A549 (cell line): Measurements from ENCODE around the gene IGFBP2. TPM values are rescaled to one million over a fixed set of nuclear protein-coding genes. Genes with fewer than 3 reads are reported as not detected.

Experiments
- ATAC-seq, 2 experiments: fragments of 200-7000 bp in 1 of 2; fragments of >200 bp in 1 of 2; cut with Nextera tagmentation in 1 of 2; cut with Tn5 transposase in 1 of 2; 3 replicates each; pipeline versions ENCODE4 v1.8.0 to v1.9.1; 2018 to 2020; ENCODE audit warnings: mild to moderate bottlenecking in 1 of 2, moderate library complexity in 1 of 2
- CTCF ChIA-PET: fragments of 300-600 bp; sonication (Branson Sonifier 250); formaldehyde crosslinking; extraction: SDS; loops from one replicate; lab custom pipeline; 2021; ENCODE audit warnings: antibody characterized with exemption, inconsistent platforms; lab: Yijun Ruan, JAX
- POLR2A ChIA-PET: fragments of 350-600 bp; formaldehyde crosslinking; extraction: SDS; loops from one replicate; lab custom pipeline; 2021; ENCODE audit warnings: antibody characterized with exemption, inconsistent platforms; lab: Yijun Ruan, JAX
- DNase-seq, 2 experiments: peaks; one replicate each; pipeline versions ENCODE4 v3.0.0 to v3.0.0-alpha.2; 2011 to 2016; ENCODE audit warnings: low read depth in 1 of 2, low spot score in 1 of 2
- FAIRE-seq: peaks from 2 replicates; lab custom pipeline; 2011; peaks lifted over from hg19 to GRCh38; lab: Jason Lieb, UNC
- H3K27ac ChIP-seq, 2 experiments: fragments of >200 bp; sonication (Bioruptor Twin); formaldehyde crosslinking; 3 replicates each; pipeline ENCODE4 v1.5.1; 2016 to 2017
- H3K4me1 ChIP-seq: fragments of >200 bp; sonication (Bioruptor Twin); formaldehyde crosslinking; 3 replicates; pipeline ENCODE4 v1.6.1; 2016
- H3K4me2 ChIP-seq: fragments of >200 bp; sonication (Bioruptor Twin); formaldehyde crosslinking; 3 replicates; pipeline ENCODE4 v1.6.1; 2016
- H3K4me3 ChIP-seq: fragments of >200 bp; sonication (Bioruptor Twin); formaldehyde crosslinking; 3 replicates; pipeline ENCODE4 v1.5.1; 2016
- H3K9me3 ChIP-seq: fragments of >200 bp; sonication (Bioruptor Twin); formaldehyde crosslinking; 3 replicates; pipeline ENCODE4 v1.6.1; 2016
- ATOH8 ChIP-seq: fragments of 250-450 bp; sonication (Bioruptor Pico); IDR thresholded peaks from 2 replicates; pipeline ENCODE4 v1.5.0; 2020; ENCODE audit warnings: low read depth, mild to moderate bottlenecking, moderate library complexity
- CBX8 ChIP-seq: fragments of 200-600 bp; sonication (generic); IDR thresholded peaks from 2 replicates; pipeline ENCODE4 v1.6.1; 2016
- E2F6 ChIP-seq: IDR thresholded peaks from 2 replicates; pipeline ENCODE4 v1.6.1; 2012; ENCODE audit warnings: low read depth, borderline replicate concordance
- EHMT2 ChIP-seq: fragments of 200-600 bp; sonication (generic); IDR thresholded peaks from 2 replicates; pipeline ENCODE4 v1.6.1; 2016; ENCODE audit warnings: antibody characterized with exemption, low read depth, mild to moderate bottlenecking, moderate library complexity
- EP300 ChIP-seq, 2 experiments: fragments of >200 bp; sonication (Bioruptor Twin); formaldehyde crosslinking; IDR thresholded peaks; 2 replicates in 1 of 2; 3 replicates in 1 of 2; pipeline ENCODE4 v1.6.1; 2016 to 2017
- ESRRA ChIP-seq: fragments of 150-350 bp; IDR thresholded peaks from 2 replicates; pipeline ENCODE4 v1.6.1; 2014; ENCODE audit warnings: mild to moderate bottlenecking, low read length, borderline replicate concordance
- FOSB ChIP-seq: fragments of 250-450 bp; sonication (Bioruptor Pico); IDR thresholded peaks from 2 replicates; pipeline ENCODE4 v1.5.0; 2020; ENCODE audit warnings: mild to moderate bottlenecking, moderate library complexity
- FOXS1 ChIP-seq: fragments of 250-450 bp; sonication (Bioruptor Pico); IDR thresholded peaks from 2 replicates; pipeline ENCODE4 v1.5.0; 2020; ENCODE audit warnings: mild to moderate bottlenecking, moderate library complexity
- GATA3 ChIP-seq: IDR thresholded peaks from 2 replicates; pipeline ENCODE4 v1.6.1; 2012; ENCODE audit warnings: borderline replicate concordance
- HEYL ChIP-seq: fragments of 250-450 bp; sonication (Bioruptor Pico); IDR thresholded peaks from 2 replicates; pipeline ENCODE4 v1.8.0; 2021; ENCODE audit warnings: mild to moderate bottlenecking, moderate library complexity
- KDM1A ChIP-seq: fragments of 200-600 bp; sonication (generic); IDR thresholded peaks from 2 replicates; pipeline ENCODE4 v1.6.1; 2016; ENCODE audit warnings: low read depth, mild to moderate bottlenecking
- MAX ChIP-seq: IDR thresholded peaks from 2 replicates; pipeline ENCODE4 v1.6.1; 2012
- MAZ ChIP-seq: fragments of 150-350 bp; IDR thresholded peaks from 2 replicates; pipeline ENCODE4 v1.6.1; 2014; ENCODE audit warnings: antibody characterized with exemption, low read depth, low read length, borderline replicate concordance
- MYC ChIP-seq: IDR thresholded peaks from 2 replicates; pipeline ENCODE4 v1.6.1; 2012; ENCODE audit warnings: mild to moderate bottlenecking, inconsistent platforms, low read length, improper control_type of control experiment, borderline replicate concordance
- NR3C1 ChIP-seq: fragments of >200 bp; sonication (Bioruptor Twin); formaldehyde crosslinking; IDR thresholded peaks from 3 replicates; pipeline ENCODE4 v1.6.1; 2017
- PBX3 ChIP-seq: IDR thresholded peaks from 2 replicates; pipeline ENCODE4 v1.6.1; 2012
- POLR2A ChIP-seq: IDR thresholded peaks from 2 replicates; pipeline ENCODE4 v1.6.1; 2012; ENCODE audit warnings: mild to moderate bottlenecking, low read length
- REST ChIP-seq: fragments of 200-600 bp; sonication (generic); IDR thresholded peaks from 2 replicates; pipeline ENCODE4 v1.6.1; 2016; ENCODE audit warnings: antibody characterized with exemption, mild to moderate bottlenecking, moderate library complexity
- RFX5 ChIP-seq: fragments of 450-650 bp; IDR thresholded peaks from 2 replicates; pipeline ENCODE4 v1.7.1; 2014; ENCODE audit warnings: antibody characterized with exemption, mild to moderate bottlenecking, moderate library complexity
- SREBF2 ChIP-seq: fragments of 450-650 bp; IDR thresholded peaks from 2 replicates; pipeline ENCODE4 v1.6.1; 2014; ENCODE audit warnings: mild to moderate bottlenecking, moderate library complexity
- TFCP2L1 ChIP-seq: fragments of 250-450 bp; sonication (Bioruptor Pico); IDR thresholded peaks from 2 replicates; pipeline ENCODE4 v1.5.0; 2021; ENCODE audit warnings: mild to moderate bottlenecking
- TP53 ChIP-seq: fragments of 250-450 bp; sonication (Bioruptor Pico); IDR thresholded peaks from 2 replicates; pipeline ENCODE4 v1.5.0; 2021; ENCODE audit warnings: mild to moderate bottlenecking, moderate library complexity
- USF2 ChIP-seq: fragments of 450-650 bp; IDR thresholded peaks from 2 replicates; pipeline ENCODE4 v1.6.1; 2014; ENCODE audit warnings: antibody characterized with exemption
- ZC3H11A ChIP-seq: fragments of 450-650 bp; IDR thresholded peaks from 2 replicates; pipeline ENCODE4 v1.6.1; 2014; ENCODE audit warnings: antibody characterized with exemption, mild to moderate bottlenecking
- ZNF302 ChIP-seq: fragments of 250-450 bp; sonication (Bioruptor Pico); IDR thresholded peaks from 2 replicates; pipeline ENCODE4 v1.9.0; 2021; ENCODE audit warnings: inconsistent platforms, mild to moderate bottlenecking, moderate library complexity
- ZSCAN20 ChIP-seq: fragments of 250-450 bp; sonication (Bioruptor Pico); IDR thresholded peaks from 2 replicates; pipeline ENCODE4 v1.8.0; 2022; ENCODE audit warnings: mild to moderate bottlenecking, moderate library complexity
- WGBS: methylation state at CpG from one replicate; pipeline ENCODE4 v1.1.6; 2017; ENCODE audit errors: missing lambda C conversion rate; 5-methylcytosine and 5-hydroxymethylcytosine counted together
- polyA plus RNA-seq, 4 experiments: library from polyadenylated mRNA; depleted of rRNA in 3 of 4; stranded (reverse); fragments of >200 nt; fragmentation: RNase III in 1 of 4; extraction: RNeasy Plus Mini Kit Qiagen cat#74134 plus additional on column Dnase treatment in 1 of 4; gene quantifications; 2 replicates in 3 of 4; 3 replicates in 1 of 4; pipeline ENCODE4 v1.2.3, GENCODE V29; 2011 to 2017

Gene IGFBP2
- polyA plus RNA-seq, 2 of the 4 experiments (the other 2 are of a cell fraction): 26.1 to 34.9 TPM

- ChIA-PET POLR2A (no interaction called here), CTCF (interaction anchor here (1.0 to 3.7 kb wide), 6 partner anchors 126 to 1067 kb away, joined by 3 to 19 read pairs (median 4); no protein-coding TSS in a partner anchor)
- Histone ChIP-seq H3K4me3 (no peak overlapping the region), H3K4me1 (peaks cover 13% of the 10 kb centered on the region; the same call in 2 of the 3 replicates), H3K4me2 (no peak overlapping the region), H3K27ac (no peak overlapping the region), H3K9me3 (no peaks in the 10 kb centered on the region)
- DNase-seq (no peak), ATAC-seq (no peak), FAIRE-seq (no peak)
- 59% methylated on average over 7 of the region's 9 CpGs for whole genome bisulfite sequencing
- TF ChIP-seq KDM1A: no peak
- no peak for TF ChIP-seq HEYL (CRISPR knock-in tag)
- TF ChIP-seq ZC3H11A: no peak
- TF ChIP-seq FOXS1 (CRISPR knock-in tag): no peak
- TF ChIP-seq EP300 (IDR thresholded peaks at IDR 0.05): no peak
- TF ChIP-seq ZNF302 (CRISPR knock-in tag): no peak
- no peak for TF ChIP-seq GATA3
- TF ChIP-seq REST: no peak
- TF ChIP-seq MAX: no peak
- no peak for TF ChIP-seq ESRRA
- TF ChIP-seq ATOH8: no peak
- TF ChIP-seq SREBF2: no peak
- TF ChIP-seq TFCP2L1: no peak
- no peak for TF ChIP-seq MYC
- no peak for TF ChIP-seq POLR2A
- no peak for TF ChIP-seq CBX8
- no peak for TF ChIP-seq TP53 (CRISPR knock-in tag)
- TF ChIP-seq MAZ: no peak
- TF ChIP-seq ZSCAN20 (CRISPR knock-in tag): no peak
Measured at GRCh38 chr2:216688731-216689340, 55.6 kb downstream of the IGFBP2 start.

- no peak overlapping the region for H3K27ac ChIP-seq
- no peak overlapping the region for H3K4me3 ChIP-seq
- no peak overlapping the region for H3K4me2 ChIP-seq
- ATAC-seq (no peak), DNase-seq (no peak), FAIRE-seq (no peak)
- CTCF ChIA-PET: interaction anchor here (1.0 to 3.7 kb wide), 6 partner anchors 9 to 1067 kb away, joined by 3 to 19 read pairs (median 4); no protein-coding TSS in a partner anchor
- POLR2A ChIA-PET: no interaction called here
- TF ChIP-seq PBX3 (no peak), USF2 (no peak), NR3C1 (no peak), E2F6 (no peak), FOSB (CRISPR knock-in tag) (no peak), RFX5 (no peak), ATOH8 (no peak), FOXS1 (CRISPR knock-in tag) (no peak), EHMT2 (no peak)
- WGBS: 90% methylated on average over 3 of the region's 3 CpGs
- H3K4me1 ChIP-seq: peaks cover 11% of the 10 kb centered on the region; the same call in 2 of the 3 replicates
- H3K9me3 ChIP-seq: no peaks in the 10 kb centered on the region
Measured at GRCh38 chr2:216689397-216689796, 56.2 kb downstream of the IGFBP2 start.
